Stimulated activated CD8-positive, alpha-beta memory T cell treated with anti-CD3 and anti-CD28 coated beads, Interleukin-12 subunit alpha, Interleukin-12 subunit beta, amount 100 ng/mL, for 24 hours (primary cell): ENCODE measurements around the gene ERH.
A peak's percentile ranks its signal among the peaks of the same experiment; 100 is the strongest.
"Not testable (repeated sequence)": the region's sequence is repeated elsewhere in the genome, so short reads cannot be mapped to it uniquely, and the experiment has no call there.

Experiments
- DNase-seq: peaks from one replicate; pipeline ENCODE4 v3.0.0-alpha.2; 2020; ENCODE audit errors: extremely low read depth

The ERH gene

GRCh38 chr14:69398818-69399210 is 715 bp upstream of the ERH start:
- DNase-seq = peak; percentile 23

- DNase-seq = no peak
Measured at GRCh38 chr14:69395929-69396328, 2.2 kb downstream of the ERH start.

GRCh38 chr14:69392481-69392880 is 5.6 kb downstream of the ERH start:
- DNase-seq = no peak

DNA sequence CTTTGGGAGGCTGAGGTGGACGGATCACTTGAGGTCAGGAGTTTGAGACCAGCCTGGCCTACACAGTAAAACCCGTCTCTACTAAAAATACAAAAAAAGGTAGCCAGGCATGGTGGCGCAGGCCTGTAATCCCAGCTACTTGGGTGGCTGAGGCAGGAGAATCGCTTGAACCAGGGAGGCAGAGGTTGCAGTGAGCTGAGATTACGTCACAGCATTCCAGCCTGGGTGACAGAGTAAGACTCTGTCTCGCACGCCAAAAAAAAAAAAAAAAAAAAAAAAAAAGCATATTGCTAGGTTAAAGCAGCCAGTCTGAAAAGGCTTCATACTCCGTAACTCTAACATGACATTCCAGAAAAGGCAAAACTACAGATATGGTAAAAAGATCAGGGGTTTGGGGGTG is 6.7 kb downstream of the ERH start:
- not testable (repeated sequence) for DNase-seq

GRCh38 chr14:69387311-69387710 is 10.8 kb downstream of the ERH start:
- no peak for DNase-seq

- DNase-seq = no peak
Measured at GRCh38 chr14:69378274-69378673, 19.8 kb downstream of the ERH start.

- no peak for DNase-seq
Measured at GRCh38 chr14:69376439-69376838, 21.7 kb downstream of the ERH start.

DNA sequence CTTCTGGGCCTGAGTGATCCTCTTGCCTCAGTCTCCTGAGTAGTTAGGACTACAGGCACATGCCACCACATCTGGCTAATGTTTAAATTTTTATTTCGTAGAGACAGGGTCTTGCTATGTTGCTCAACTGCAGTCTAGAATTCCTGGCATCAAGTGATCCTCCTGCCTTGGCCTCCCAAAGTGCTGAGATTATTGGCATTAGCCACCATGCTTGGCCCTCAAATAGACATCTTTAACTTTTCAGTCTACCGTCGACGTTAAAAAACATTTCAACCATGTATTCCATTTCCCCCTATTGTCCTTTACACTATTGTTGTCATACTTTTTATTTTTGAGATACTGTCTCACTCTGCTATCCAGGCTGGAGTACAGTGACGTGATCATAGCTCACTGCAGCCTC is 22.4 kb downstream of the ERH start:
- DNase-seq = no peak

DNA sequence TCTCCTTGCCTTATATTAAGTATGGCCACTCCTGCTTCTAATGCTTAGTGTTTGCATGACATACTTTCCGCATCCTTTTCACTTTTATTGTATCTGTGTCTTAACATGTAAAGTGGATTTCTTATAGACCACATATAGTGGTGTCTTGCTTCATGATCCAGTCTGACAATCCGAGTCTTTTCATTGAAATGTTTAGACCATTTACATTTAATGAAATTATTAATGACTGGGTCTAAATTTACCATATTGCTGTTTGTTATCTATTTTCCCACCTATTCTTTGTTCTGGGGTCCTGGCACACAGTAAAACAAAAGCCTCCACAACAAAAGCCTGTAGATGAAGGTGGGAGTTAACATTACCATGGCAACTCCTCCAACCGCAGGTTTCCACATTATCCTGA is 22.9 kb downstream of the ERH start:
- no peak for DNase-seq

- DNase-seq = no peak
Measured at GRCh38 chr14:69374235-69374634, 23.9 kb downstream of the ERH start.

DNA sequence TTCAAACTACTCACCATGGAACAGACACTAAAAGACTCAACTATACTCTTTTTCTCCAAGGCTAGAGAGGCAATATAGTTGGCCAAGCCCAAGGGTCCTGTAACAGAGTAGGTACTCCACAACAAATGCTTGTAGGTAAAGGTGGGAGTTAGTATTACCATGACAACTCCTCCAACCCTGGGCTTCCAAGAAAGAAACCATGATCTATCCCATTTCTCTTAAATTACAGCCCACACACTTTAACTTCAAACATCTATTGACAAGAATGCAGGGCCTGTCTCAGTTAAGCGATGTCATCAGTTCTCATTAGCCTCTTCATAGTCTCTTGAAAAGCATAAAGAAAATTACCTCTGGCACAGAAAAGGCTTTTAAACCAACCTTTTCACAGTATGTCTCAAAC is 25.0 kb downstream of the ERH start:
- no peak for DNase-seq

GRCh38 chr14:69372146-69372545 is 26.0 kb downstream of the ERH start:
- DNase-seq = no peak

DNA sequence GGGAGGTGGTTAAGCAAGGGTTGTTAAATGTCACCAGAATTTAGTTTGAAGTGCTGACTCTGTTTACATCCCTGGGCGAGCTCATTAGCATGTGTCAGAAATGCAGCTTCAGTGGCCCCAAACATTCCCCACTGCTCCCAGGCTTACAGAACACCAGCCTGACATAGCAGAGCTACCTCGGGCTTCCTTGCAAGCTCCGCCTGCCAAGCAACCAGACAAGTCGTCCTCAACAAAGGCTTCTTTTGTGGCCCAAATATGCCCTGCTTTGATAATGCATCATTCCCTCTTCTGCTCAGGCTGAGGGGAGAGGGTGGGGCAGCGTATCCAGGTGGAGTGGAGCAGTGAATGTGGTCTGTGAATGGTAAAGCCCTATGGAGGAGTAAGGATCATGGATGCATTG is 28.0 kb downstream of the ERH start:
- no peak for DNase-seq

DNA sequence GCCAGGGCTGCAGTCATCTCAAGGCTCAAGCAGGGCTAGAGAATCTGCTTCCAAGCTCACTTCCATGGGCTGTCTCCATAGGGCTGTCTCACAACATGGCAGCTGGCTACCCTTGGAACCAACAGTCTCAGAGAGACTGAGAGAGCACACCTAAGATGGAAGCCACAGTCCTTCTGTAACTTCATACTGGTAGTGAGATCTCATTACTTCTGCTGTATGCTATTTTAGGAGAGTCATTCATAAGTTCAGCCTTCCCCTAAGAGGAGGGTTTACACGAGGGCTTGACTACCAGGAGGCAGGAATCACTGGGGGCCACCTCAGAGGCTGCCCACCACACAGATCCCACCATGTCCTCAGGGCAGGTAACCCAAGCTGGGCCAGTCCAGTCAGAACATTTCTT is 29.7 kb downstream of the ERH start:
- DNase-seq = no peak

DNA sequence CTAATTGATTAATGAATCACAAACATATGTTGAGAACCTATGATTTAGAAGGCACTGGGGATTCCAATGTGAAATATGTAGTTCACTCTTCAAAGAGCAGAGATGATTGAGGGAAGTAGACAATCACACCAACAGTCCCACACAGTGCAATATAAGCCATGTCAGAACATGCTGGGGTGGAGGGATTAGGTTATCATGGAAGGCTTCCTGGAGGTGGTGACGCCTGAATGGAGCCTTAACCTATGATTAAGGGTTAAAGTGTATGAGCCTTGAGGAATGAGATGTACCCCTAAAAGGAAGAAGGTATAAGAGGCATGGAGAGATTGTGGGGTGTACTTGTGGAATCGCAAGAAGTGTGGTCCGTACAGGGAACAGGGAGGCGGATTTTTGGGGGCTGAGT is 31.3 kb downstream of the ERH start:
- DNase-seq = no peak

- no peak for DNase-seq
Measured at GRCh38 chr14:69366069-69366468, 32.0 kb downstream of the ERH start.

- DNase-seq = no peak
Measured at GRCh38 chr14:69364378-69364777, 33.7 kb downstream of the ERH start.

DNA sequence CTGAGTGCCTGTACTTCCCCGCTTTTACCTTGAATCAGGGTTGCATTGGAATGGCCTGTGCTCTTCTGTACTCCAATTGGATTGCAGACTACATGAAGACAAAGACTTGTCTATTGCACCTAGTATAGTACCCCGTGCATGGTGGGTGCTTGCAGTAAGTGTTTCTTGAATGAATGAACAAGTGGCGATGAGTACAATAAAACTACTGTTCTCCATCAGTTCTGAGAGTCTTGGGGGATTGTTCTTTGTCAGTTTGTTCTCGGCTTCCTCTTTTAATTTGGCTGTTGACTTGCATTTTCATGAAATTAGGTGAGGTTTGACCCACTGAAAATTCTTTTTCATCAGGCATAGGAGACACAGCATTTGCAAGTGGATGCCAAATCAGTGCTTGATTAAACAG is 34.1 kb downstream of the ERH start:
- DNase-seq = no peak

GRCh38 chr14:69363055-69363454 is 35.0 kb downstream of the ERH start:
- no peak for DNase-seq

GRCh38 chr14:69360438-69361108 is 37.5 kb downstream of the ERH start:
- no peak for DNase-seq

GRCh38 chr14:69358966-69359365 is 39.1 kb downstream of the ERH start:
- DNase-seq = no peak

DNA sequence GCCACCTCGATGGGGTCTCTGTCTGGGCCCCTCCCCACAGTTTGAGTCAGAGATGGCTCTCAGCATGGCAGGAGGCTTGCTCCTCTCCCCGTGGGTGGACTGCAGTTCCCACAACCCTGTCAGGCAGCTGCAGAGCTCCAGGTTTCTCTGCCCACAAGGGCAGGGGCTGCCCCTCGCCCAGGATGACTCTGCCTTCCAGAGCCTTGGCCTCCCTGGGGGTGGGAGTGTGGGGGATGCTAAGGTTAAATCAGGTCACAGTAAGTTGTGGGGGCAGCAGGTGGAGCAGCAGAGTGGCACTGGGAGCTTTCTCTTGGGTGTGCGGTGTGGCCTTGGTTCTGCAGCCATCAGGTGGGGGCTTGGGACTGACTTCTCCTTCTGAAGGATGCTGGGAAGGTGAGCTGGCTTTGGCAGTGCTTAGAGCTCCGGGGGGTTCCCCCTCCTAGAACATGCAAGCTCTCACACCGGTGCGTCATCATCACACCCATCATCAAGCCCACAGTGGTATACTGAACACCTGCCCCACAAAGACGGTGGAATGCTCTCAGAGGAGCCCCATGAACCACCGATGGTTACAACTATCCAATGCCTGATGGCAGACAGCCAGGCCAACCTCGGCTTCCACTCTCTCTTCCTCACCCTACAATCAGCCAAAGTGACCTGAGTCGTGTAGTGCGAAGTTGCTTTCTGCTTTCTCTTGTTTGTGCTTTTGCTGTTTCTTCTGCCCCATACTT is 39.7 kb downstream of the ERH start:
- peak; percentile 5 for DNase-seq

DNA sequence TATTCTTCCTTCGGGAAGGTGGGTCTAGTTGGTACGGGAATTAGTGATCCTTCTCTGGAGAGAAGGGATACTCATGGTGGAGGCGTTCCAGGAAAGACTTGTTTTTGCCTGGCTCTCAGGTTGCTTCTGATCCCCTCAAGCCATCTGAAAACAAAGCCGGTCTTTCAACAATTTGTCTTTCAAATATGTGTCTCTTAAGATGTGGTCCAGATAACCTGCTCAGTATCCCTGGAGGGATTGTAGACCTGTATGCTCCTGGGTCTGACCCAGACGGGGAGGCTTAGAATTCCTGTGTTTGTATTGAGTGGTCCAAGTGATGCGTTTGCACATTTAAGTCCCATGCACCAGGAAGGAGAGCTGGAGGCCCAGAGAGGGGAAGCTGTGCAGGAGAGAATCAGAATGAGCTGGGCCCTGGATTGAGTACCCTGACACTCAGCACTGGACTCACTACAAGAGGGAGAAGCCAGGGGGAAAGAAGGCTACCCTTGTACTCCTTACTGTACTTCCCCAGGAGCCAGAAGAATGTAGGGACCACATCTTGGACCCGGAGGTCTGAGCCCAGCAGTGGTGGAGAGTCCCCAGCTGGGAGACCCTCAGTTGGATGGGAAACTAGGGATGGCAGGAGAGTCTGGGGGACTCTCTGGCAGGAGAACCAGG is 40.4 kb downstream of the ERH start:
- no peak for DNase-seq
